Right lobe of liver (tissue), 6 donors: ENCODE data around the gene SLC2A14. TPM values are rescaled to one million over a fixed set of nuclear protein-coding genes. Genes with fewer than 3 reads are reported as not detected.
"Not testable (repeated sequence)": the region's sequence is repeated elsewhere in the genome, so short reads cannot be mapped to it uniquely, and the experiment has no call there.

ENCODE experiments used
- ATAC-seq, 4 donors: fragments of 200-7000 bp; cut with Tn5 transposase; one replicate each; pipeline ENCODE4 v1.9.1; 2020; ENCODE audit warnings: mild to moderate bottlenecking in 4 of 4, moderate library complexity in 4 of 4
- DNase-seq, 3 donors: peaks; one replicate each; pipeline ENCODE4 v3.0.0-alpha.2; 2020
- H3K27ac ChIP-seq, 3 donors: fragments of 200-600 bp; one replicate each; pipeline ENCODE4 v1.8.0; 2022
- H3K27me3 ChIP-seq, 2 donors: fragments of 200-600 bp; one replicate each; pipeline ENCODE4 v1.8.0; 2022
- H3K36me3 ChIP-seq, 4 donors: fragments of 200-600 bp; sonication (generic) in 1 of 4; one replicate each; pipeline versions ENCODE4 v1.5.1 to v1.8.0; 2017 to 2022; ENCODE audit warnings: control low read depth in 1 of 4
- H3K4me1 ChIP-seq, 4 donors: fragments of 200-600 bp; sonication (generic) in 1 of 4; one replicate each; pipeline versions ENCODE4 v1.5.1 to v1.8.0; 2017 to 2022; ENCODE audit warnings: control low read depth in 1 of 4
- H3K4me3 ChIP-seq, 3 donors: fragments of 200-600 bp; one replicate each; pipeline ENCODE4 v1.8.0; 2022
- H3K9me3 ChIP-seq, 4 donors: fragments of 200-600 bp; sonication (generic) in 1 of 4; one replicate each; pipeline versions ENCODE4 v1.5.1 to v1.8.0; 2017 to 2022; ENCODE audit warnings: control low read depth in 1 of 4
- CTCF ChIP-seq, 4 donors: fragments of 200-600 bp in 3 of 4; fragments of 450-650 bp in 1 of 4; IDR thresholded peaks; one replicate each; pipeline versions ENCODE4 v1.5.1 to v1.8.0; 2016 to 2022; ENCODE audit warnings: antibody characterized with exemption in 4 of 4, mild to moderate bottlenecking in 2 of 4
- POLR2A ChIP-seq: fragments of 450-650 bp; IDR thresholded peaks from one replicate; pipeline ENCODE4 v1.6.1; 2017; ENCODE audit warnings: antibody characterized with exemption, mild to moderate bottlenecking
- WGBS: methylation state at CpG from one replicate; pipeline ENCODE4 v1.1.6; 2018; ENCODE audit warnings: low coverage, low lambda C conversion rate; ENCODE audit not compliant: insufficient coverage; ENCODE audit errors: missing lambda C conversion rate; 5-methylcytosine and 5-hydroxymethylcytosine counted together
- intact Hi-C, 2 donors: fragments of 100-400 bp; cut with DNase I; formaldehyde crosslinking; loops; one replicate each; pipeline versions ENCODE4 v1.11.2 to v1.14.1; 2022
- total RNA-seq, 6 experiments: library from RNA; depleted of rRNA in 2 of 6; stranded (reverse); fragments of >200 nt in 2 of 6; fragmentation: NEBNext Ultra II Directional in 3 of 6; extraction: Animal tissue kit (Norgen Biotek cat#: 25700) in 3 of 6; gene quantifications; one replicate each; pipeline versions ENCODE4 v1.1.0 to v1.2.4, GENCODE V29; 2016 to 2023
- donor health status: DM: no; HTN: yes; CAD: no.
- donor health status: DM: no; HTN: no; CAD: no.
- donor health status: DM: no; HTN: no; CAD: no.
- donor health status: DM: no; HTN: yes; CAD: no.
- donor health status: DM: no; HTN: yes; CAD: no.

SLC2A14 gene
- total RNA-seq, 6 experiments from 2014 or later = 0.18 to 110 (median 0.95) TPM

GRCh38 chr12:7844116-7844515 lies 28.6 kb downstream of the SLC2A14 start:
- WGBS = 56% methylated on average over 5 of the region's 5 CpGs

GRCh38 chr12:7843583-7843982 lies 29.1 kb downstream of the SLC2A14 start:
- peak; percentile 47 to 76 (median 58) for ATAC-seq
- 35% methylated on average over 3 of the region's 9 CpGs for WGBS
- H3K4me3 ChIP-seq, H3K27ac ChIP-seq, H3K27me3 ChIP-seq, DNase-seq, H3K9me3 ChIP-seq, H3K4me1 ChIP-seq, intact Hi-C loops, H3K36me3 ChIP-seq: not testable (repeated sequence)

More at GRCh38 chr12:7844116-7844515, 28.6 kb downstream of the SLC2A14 start:
- DNase-seq (no peak), ATAC-seq (no peak)
- Histone ChIP-seq H3K27me3 (no peaks in the 10 kb centered on the region), H3K27ac (no peak overlapping the region), H3K36me3 (no peaks in the 10 kb centered on the region), H3K4me3 (no peak overlapping the region), H3K9me3 (no peaks in the 10 kb centered on the region), H3K4me1 (peaks cover 0 to 5% (median 0%) of the 10 kb centered on the region in 4 donors)
- intact Hi-C loops = no loop called here
- TF ChIP-seq POLR2A (no peak), CTCF (IDR thresholded peaks at IDR 0.05) (no peak)

GRCh38 chr12:7843149-7843548 lies 29.6 kb downstream of the SLC2A14 start:
- H3K36me3 ChIP-seq, H3K4me3 ChIP-seq, H3K27ac ChIP-seq, intact Hi-C loops, H3K4me1 ChIP-seq, H3K27me3 ChIP-seq, H3K9me3 ChIP-seq, DNase-seq: not testable (repeated sequence)
- 40% methylated on average over 5 of the region's 8 CpGs for WGBS
- peak in 3 of 4 donors; percentile 34 to 71 (median 48) for ATAC-seq

GRCh38 chr12:7842444-7842843 lies 30.3 kb downstream of the SLC2A14 start:
- H3K36me3 ChIP-seq, DNase-seq, intact Hi-C loops, H3K4me1 ChIP-seq, H3K27ac ChIP-seq, H3K9me3 ChIP-seq, H3K4me3 ChIP-seq, ATAC-seq, H3K27me3 ChIP-seq: not testable (repeated sequence)
- WGBS = 96% methylated on average over 8 of the region's 9 CpGs

GRCh38 chr12:7839848-7840247 lies 32.9 kb downstream of the SLC2A14 start:
- DNase-seq, H3K9me3 ChIP-seq, H3K4me1 ChIP-seq, intact Hi-C loops, H3K27ac ChIP-seq, ATAC-seq, H3K4me3 ChIP-seq, H3K36me3 ChIP-seq, H3K27me3 ChIP-seq: not testable (repeated sequence)
- WGBS = 66% methylated on average over 5 of the region's 7 CpGs

GRCh38 chr12:7839226-7839625 lies 33.5 kb downstream of the SLC2A14 start:
- H3K9me3 ChIP-seq, H3K4me3 ChIP-seq, H3K27ac ChIP-seq, DNase-seq, H3K4me1 ChIP-seq, H3K36me3 ChIP-seq, ATAC-seq, intact Hi-C loops, H3K27me3 ChIP-seq: not testable (repeated sequence)
- 41% methylated on average over 6 of the region's 10 CpGs for WGBS

GRCh38 chr12:7837366-7837765 lies 35.3 kb downstream of the SLC2A14 start:
- H3K27me3 ChIP-seq = no peaks in the 10 kb centered on the region
- H3K4me3 ChIP-seq = no peak overlapping the region
- H3K9me3 ChIP-seq = no peaks in the 10 kb centered on the region
- DNase-seq (peak in 1 of 3 donors; percentile 56), ATAC-seq (no peak)
- intact Hi-C loops = no loop called here
- H3K27ac ChIP-seq = no peak overlapping the region
- WGBS = 67% methylated on average over 2 of the region's 6 CpGs
- H3K4me1 ChIP-seq = no peaks in the 10 kb centered on the region
- TF ChIP-seq CTCF (IDR thresholded peaks at IDR 0.05) = no peak
- no peak for TF ChIP-seq POLR2A
- H3K36me3 ChIP-seq = no peaks in the 10 kb centered on the region
